GM18505 (cell line): ENCODE results near the gene RIT2.

Experiments used
- ATAC-seq: cut with Tn5 transposase; IDR thresholded peaks from one replicate; pipeline ENCODE4 v1.9.1; 2021; ENCODE audit not compliant: unreplicated experiment
- POLR2A ChIP-seq: IDR thresholded peaks from 4 replicates; pipeline ENCODE4 v1.6.1; 2011; ENCODE audit warnings: borderline replicate concordance; ENCODE audit not compliant: insufficient read depth, insufficient read length; ENCODE audit errors: extremely low read depth

RIT2 gene

GRCh38 chr18:42734520-42734919 is 381.0 kb downstream of the RIT2 start:
- no peak for TF ChIP-seq POLR2A
- no peak for ATAC-seq

GRCh38 chr18:42730272-42730671 is 385.2 kb downstream of the RIT2 start:
- TF ChIP-seq POLR2A = no peak
- ATAC-seq = no peak

GRCh38 chr18:42719221-42719620 is 396.3 kb downstream of the RIT2 start:
- ATAC-seq = no peak
- TF ChIP-seq POLR2A = no peak

- no peak for TF ChIP-seq POLR2A
- ATAC-seq = no peak
These were observed 403.4 kb downstream of the RIT2 start for GRCh38 chr18:42712065-42712464.

- no peak for TF ChIP-seq POLR2A
- no peak for ATAC-seq
These were observed 408.4 kb downstream of the RIT2 start for GRCh38 chr18:42707080-42707479.

GRCh38 chr18:42706618-42707017 is 408.9 kb downstream of the RIT2 start:
- TF ChIP-seq POLR2A = no peak
- ATAC-seq = no peak

GRCh38 chr18:42706029-42706608 is 409.4 kb downstream of the RIT2 start:
- no peak for TF ChIP-seq POLR2A
- no peak for ATAC-seq
